Left ventricle myocardium superior (tissue), 1 donor: ENCODE results near the gene MAPK8IP1. TPM values are rescaled to one million over a fixed set of nuclear protein-coding genes. Genes with fewer than 3 reads are reported as not detected.
"Not testable (repeated sequence)": the region's sequence is repeated elsewhere in the genome, so short reads cannot be mapped to it uniquely, and the experiment has no call there.

Experiments used
- ATAC-seq: fragments of 200-7000 bp; cut with Tn5 transposase; one replicate; pipeline ENCODE4 v1.9.1; 2020; ENCODE audit warnings: mild to moderate bottlenecking, moderate library complexity
- DNase-seq: peaks from one replicate; pipeline ENCODE4 v3.0.0-alpha.2; 2020
- intact Hi-C: fragments of 100-400 bp; cut with micrococcal nuclease; formaldehyde crosslinking; loops from one replicate; pipeline ENCODE4 v1.11.0; 2022
- total RNA-seq: library from RNA; stranded (reverse); fragmentation: NEBNext Ultra II Directional; extraction: Animal tissue kit (Norgen Biotek cat#: 25700); gene quantifications from one replicate; pipeline ENCODE4 v1.2.1, GENCODE V29; 2021
- donor health status: DM: no; HTN: yes; CAD: no; lungs with severe emphysema.

MAPK8IP1 gene
- total RNA-seq, 1 donor from 2014 or later, result 4.4 TPM

- ATAC-seq, result no peak
- intact Hi-C loops, result no loop called here
- no peak for DNase-seq
Measured at GRCh38 chr11:45885921-45886721, 670 bp downstream of the MAPK8IP1 start.

GRCh38 chr11:45886816-45887520 lies 1.5 kb downstream of the MAPK8IP1 start:
- intact Hi-C loops, result no loop called here

GRCh38 chr11:45887587-45887986 lies 2.1 kb downstream of the MAPK8IP1 start:
- no peak for DNase-seq
- intact Hi-C loops, result no loop called here
- ATAC-seq, result no peak

More at GRCh38 chr11:45886816-45887520, 1.5 kb downstream of the MAPK8IP1 start:
- ATAC-seq (no peak), DNase-seq (no peak)

GRCh38 chr11:45889555-45889954 lies 4.1 kb downstream of the MAPK8IP1 start:
- no peak for ATAC-seq
- intact Hi-C loops, result no loop called here
- DNase-seq, result no peak

GRCh38 chr11:45889966-45890365 lies 4.5 kb downstream of the MAPK8IP1 start:
- ATAC-seq, result no peak
- intact Hi-C loops, result no loop called here
- DNase-seq, result no peak

- no peak for ATAC-seq
- intact Hi-C loops, result no loop called here
- DNase-seq, result no peak
Measured at GRCh38 chr11:45890886-45891550, 5.6 kb downstream of the MAPK8IP1 start.

GRCh38 chr11:45892856-45893255 lies 7.4 kb downstream of the MAPK8IP1 start:
- ATAC-seq, result peak; percentile 77

GRCh38 chr11:45894555-45895247 lies 9.2 kb downstream of the MAPK8IP1 start:
- ATAC-seq (no peak), DNase-seq (no peak)
- intact Hi-C loops, result no loop called here

More at GRCh38 chr11:45892856-45893255, 7.4 kb downstream of the MAPK8IP1 start:
- intact Hi-C loops, result no loop called here
- no peak for DNase-seq

GRCh38 chr11:45895553-45896259 lies 10.3 kb downstream of the MAPK8IP1 start:
- no peak for ATAC-seq
- intact Hi-C loops, result no loop called here
- no peak for DNase-seq

- ATAC-seq (no peak), DNase-seq (no peak)
- intact Hi-C loops, result no loop called here
Measured at GRCh38 chr11:45896422-45896984, 11.1 kb downstream of the MAPK8IP1 start.

- DNase-seq (no peak), ATAC-seq (no peak)
- intact Hi-C loops, result no loop called here
Measured at GRCh38 chr11:45897556-45897955, 12.1 kb downstream of the MAPK8IP1 start.

- intact Hi-C loops, result no loop called here
- no peak for ATAC-seq
Measured at GRCh38 chr11:45899086-45899447, 13.6 kb downstream of the MAPK8IP1 start.

GRCh38 chr11:45899448-45900174 lies 14.2 kb downstream of the MAPK8IP1 start:
- peak; percentile 90 for DNase-seq
- intact Hi-C loops, result no loop called here
- peak; percentile 86 for ATAC-seq

More at GRCh38 chr11:45899086-45899447, 13.6 kb downstream of the MAPK8IP1 start:
- no peak for DNase-seq

- DNase-seq, intact Hi-C loops: not testable (repeated sequence)
- ATAC-seq, result peak; percentile 24
Measured at GRCh38 chr11:45900175-45900800, 14.8 kb downstream of the MAPK8IP1 start.

GRCh38 chr11:45900916-45901617 lies 15.6 kb downstream of the MAPK8IP1 start:
- DNase-seq (peak; percentile 57), ATAC-seq (peak; percentile 45)
- intact Hi-C loops, result no loop called here

- no peak for DNase-seq
- ATAC-seq, result no peak
- intact Hi-C loops, result no loop called here
Measured at GRCh38 chr11:45901626-45902025, 16.2 kb downstream of the MAPK8IP1 start.
